PFSK-1 (cell line): Measurements from ENCODE around the gene IGLL5.

Experiments
- FOXP2 ChIP-seq: optimal IDR thresholded peaks from 2 replicates; pipeline ENCODE3; 2011; ENCODE audit warnings: borderline replicate concordance, control low read depth, inconsistent platforms; ENCODE audit not compliant: insufficient read depth; ENCODE audit errors: extremely low read length, extremely low read depth
- POLR2AphosphoS5 ChIP-seq: IDR thresholded peaks from 2 replicates; pipeline ENCODE4 v1.6.1; 2012; ENCODE audit warnings: low read depth, mild to moderate bottlenecking, control low read depth, low read length, moderate library complexity
- REST ChIP-seq, 2 experiments: IDR thresholded peaks; 2 replicates each; pipeline versions ENCODE4 v1.6.1 to v1.8.0; 2011 to 2012; ENCODE audit warnings: low read depth in 2 of 2, low read length in 2 of 2, control low read depth in 1 of 2, inconsistent platforms in 1 of 2, mild to moderate bottlenecking in 1 of 2, moderate library complexity in 1 of 2; ENCODE audit not compliant: insufficient read depth in 1 of 2
- SIN3A ChIP-seq: IDR thresholded peaks from 2 replicates; pipeline ENCODE4 v1.6.1; 2012; ENCODE audit warnings: mild to moderate bottlenecking, low read length, moderate library complexity, borderline replicate concordance; ENCODE audit not compliant: insufficient read depth
- TAF1 ChIP-seq: IDR thresholded peaks from 2 replicates; pipeline ENCODE4 v1.6.1; 2012; ENCODE audit warnings: low read length, control low read depth, borderline replicate concordance; ENCODE audit not compliant: insufficient read depth

Gene IGLL5

GRCh38 chr22:22927196-22927887 is 39.7 kb downstream of the IGLL5 start:
- TF ChIP-seq TAF1 (no peak), REST (IDR thresholded peaks at IDR 0.05; ENCODE audit: insufficient read depth in 1 of 2, low read depth in 2 of 2, low read length in 2 of 2) (no peak), SIN3A (no peak), FOXP2 (no peak), POLR2AphosphoS5 (no peak)

GRCh38 chr22:22927888-22928665 is 40.5 kb downstream of the IGLL5 start:
- no peak for TF ChIP-seq TAF1
- TF ChIP-seq SIN3A: no peak
- TF ChIP-seq REST (IDR thresholded peaks at IDR 0.05; ENCODE audit: insufficient read depth in 1 of 2, low read depth in 2 of 2, low read length in 2 of 2): no peak
- no peak for TF ChIP-seq POLR2AphosphoS5
- no peak for TF ChIP-seq FOXP2

GRCh38 chr22:22928666-22929380 is 41.2 kb downstream of the IGLL5 start:
- TF ChIP-seq TAF1 (no peak), SIN3A (no peak), FOXP2 (no peak), POLR2AphosphoS5 (no peak), REST (IDR thresholded peaks at IDR 0.05; ENCODE audit: insufficient read depth in 1 of 2, low read depth in 2 of 2, low read length in 2 of 2) (no peak)

- TF ChIP-seq POLR2AphosphoS5: no peak
- TF ChIP-seq SIN3A: no peak
- TF ChIP-seq REST (IDR thresholded peaks at IDR 0.05; ENCODE audit: insufficient read depth in 1 of 2, low read depth in 2 of 2, low read length in 2 of 2): no peak
- no peak for TF ChIP-seq FOXP2
- no peak for TF ChIP-seq TAF1
Observed at GRCh38 chr22:22929381-22930221, 42.0 kb downstream of the IGLL5 start.
